ENCODE results near the gene ARHGAP26. TPM values are rescaled to one million over a fixed set of nuclear protein-coding genes. Genes with fewer than 3 reads are reported as not detected.
"Not testable (repeated sequence)": the region's sequence is repeated elsewhere in the genome, so short reads cannot be mapped to it uniquely, and the experiment has no call there.

The ARHGAP26 gene
- polyA plus RNA-seq, 1 donor from 2014 or later: 0.83 TPM

DNA sequence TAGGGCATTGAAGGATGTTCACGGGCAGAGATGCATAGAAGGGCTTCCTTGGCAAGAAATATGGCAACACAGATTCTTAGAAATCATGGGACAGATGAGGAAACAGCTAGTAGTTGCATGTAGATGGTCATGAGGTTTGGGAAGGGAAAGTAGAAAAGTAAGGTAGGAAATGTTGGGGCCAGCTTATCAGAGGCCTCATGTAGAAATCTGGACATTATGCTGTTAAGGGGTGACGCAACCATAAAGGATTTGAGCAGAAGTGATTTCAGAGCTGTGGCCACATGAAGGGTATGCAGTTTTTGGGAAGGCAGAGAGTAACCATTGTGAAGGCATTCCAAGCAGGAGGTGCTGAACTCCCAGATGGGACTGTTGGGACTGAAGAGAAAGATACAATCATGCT lies 224.0 kb downstream of the ARHGAP26 start:
- TF ChIP-seq, protein P1, sequence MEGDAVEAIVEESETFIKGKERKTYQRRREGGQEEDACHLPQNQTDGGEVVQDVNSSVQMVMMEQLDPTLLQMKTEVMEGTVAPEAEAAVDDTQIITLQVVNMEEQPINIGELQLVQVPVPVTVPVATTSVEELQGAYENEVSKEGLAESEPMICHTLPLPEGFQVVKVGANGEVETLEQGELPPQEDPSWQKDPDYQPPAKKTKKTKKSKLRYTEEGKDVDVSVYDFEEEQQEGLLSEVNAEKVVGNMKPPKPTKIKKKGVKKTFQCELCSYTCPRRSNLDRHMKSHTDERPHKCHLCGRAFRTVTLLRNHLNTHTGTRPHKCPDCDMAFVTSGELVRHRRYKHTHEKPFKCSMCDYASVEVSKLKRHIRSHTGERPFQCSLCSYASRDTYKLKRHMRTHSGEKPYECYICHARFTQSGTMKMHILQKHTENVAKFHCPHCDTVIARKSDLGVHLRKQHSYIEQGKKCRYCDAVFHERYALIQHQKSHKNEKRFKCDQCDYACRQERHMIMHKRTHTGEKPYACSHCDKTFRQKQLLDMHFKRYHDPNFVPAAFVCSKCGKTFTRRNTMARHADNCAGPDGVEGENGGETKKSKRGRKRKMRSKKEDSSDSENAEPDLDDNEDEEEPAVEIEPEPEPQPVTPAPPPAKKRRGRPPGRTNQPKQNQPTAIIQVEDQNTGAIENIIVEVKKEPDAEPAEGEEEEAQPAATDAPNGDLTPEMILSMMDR (IDR thresholded peaks at IDR 0.05; ENCODE audit: poor library complexity, severe bottlenecking): no peak
- TF ChIP-seq EP300 (conservative IDR thresholded peaks at IDR 0.05; ENCODE audit: poor library complexity, severe bottlenecking) (no peak), RAD21 (conservative IDR thresholded peaks at IDR 0.05) (no peak), SMC3 (conservative IDR thresholded peaks at IDR 0.05; ENCODE audit: poor library complexity) (no peak), MXI1 (conservative IDR thresholded peaks at IDR 0.05; ENCODE audit: poor library complexity, severe bottlenecking) (no peak), EZH2 (IDR thresholded peaks at IDR 0.05; ENCODE audit: borderline replicate concordance, insufficient read depth, low read length, poor library complexity, severe bottlenecking) (no peak), TAF1 (IDR thresholded peaks at IDR 0.05; ENCODE audit: low read depth) (no peak), POLR2AphosphoS5 (IDR thresholded peaks at IDR 0.05) (no peak)
- TF ChIP-seq, protein P2, sequence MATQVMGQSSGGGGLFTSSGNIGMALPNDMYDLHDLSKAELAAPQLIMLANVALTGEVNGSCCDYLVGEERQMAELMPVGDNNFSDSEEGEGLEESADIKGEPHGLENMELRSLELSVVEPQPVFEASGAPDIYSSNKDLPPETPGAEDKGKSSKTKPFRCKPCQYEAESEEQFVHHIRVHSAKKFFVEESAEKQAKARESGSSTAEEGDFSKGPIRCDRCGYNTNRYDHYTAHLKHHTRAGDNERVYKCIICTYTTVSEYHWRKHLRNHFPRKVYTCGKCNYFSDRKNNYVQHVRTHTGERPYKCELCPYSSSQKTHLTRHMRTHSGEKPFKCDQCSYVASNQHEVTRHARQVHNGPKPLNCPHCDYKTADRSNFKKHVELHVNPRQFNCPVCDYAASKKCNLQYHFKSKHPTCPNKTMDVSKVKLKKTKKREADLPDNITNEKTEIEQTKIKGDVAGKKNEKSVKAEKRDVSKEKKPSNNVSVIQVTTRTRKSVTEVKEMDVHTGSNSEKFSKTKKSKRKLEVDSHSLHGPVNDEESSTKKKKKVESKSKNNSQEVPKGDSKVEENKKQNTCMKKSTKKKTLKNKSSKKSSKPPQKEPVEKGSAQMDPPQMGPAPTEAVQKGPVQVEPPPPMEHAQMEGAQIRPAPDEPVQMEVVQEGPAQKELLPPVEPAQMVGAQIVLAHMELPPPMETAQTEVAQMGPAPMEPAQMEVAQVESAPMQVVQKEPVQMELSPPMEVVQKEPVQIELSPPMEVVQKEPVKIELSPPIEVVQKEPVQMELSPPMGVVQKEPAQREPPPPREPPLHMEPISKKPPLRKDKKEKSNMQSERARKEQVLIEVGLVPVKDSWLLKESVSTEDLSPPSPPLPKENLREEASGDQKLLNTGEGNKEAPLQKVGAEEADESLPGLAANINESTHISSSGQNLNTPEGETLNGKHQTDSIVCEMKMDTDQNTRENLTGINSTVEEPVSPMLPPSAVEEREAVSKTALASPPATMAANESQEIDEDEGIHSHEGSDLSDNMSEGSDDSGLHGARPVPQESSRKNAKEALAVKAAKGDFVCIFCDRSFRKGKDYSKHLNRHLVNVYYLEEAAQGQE (IDR thresholded peaks at IDR 0.05; ENCODE audit: borderline replicate concordance): no peak
- no peak overlapping the region for H3K4me3 ChIP-seq (ENCODE audit: low read length)
- no peaks in the 10 kb centered on the region for H3K79me2 ChIP-seq (replicated peaks; ENCODE audit: insufficient read depth, low read length)
- no peaks in the 10 kb centered on the region for H3K9me3 ChIP-seq (ENCODE audit: low read length)
- H3K27ac ChIP-seq (ENCODE audit: low read length): no peak overlapping the region
- H3K36me3 ChIP-seq (ENCODE audit: insufficient read depth, low read length): no peaks in the 10 kb centered on the region
- no peaks in the 10 kb centered on the region for H3K27me3 ChIP-seq (ENCODE audit: insufficient read depth, low read depth, low read length)
- no peaks in the 10 kb centered on the region for H3K9me2 ChIP-seq (ENCODE audit: insufficient read depth, low read length)
- H3K4me2 ChIP-seq (ENCODE audit: low read length): no peak overlapping the region
- H4K20me1 ChIP-seq (ENCODE audit: insufficient read depth): no peaks in the 10 kb centered on the region
- no peak overlapping the region for H3K9ac ChIP-seq (ENCODE audit: low read length)
- H2AFZ ChIP-seq (ENCODE audit: low read depth, low read length): no peak overlapping the region
- no peaks in the 10 kb centered on the region for H3F3A ChIP-seq (ENCODE audit: insufficient read depth, low read length, poor library complexity, severe bottlenecking)

DNA sequence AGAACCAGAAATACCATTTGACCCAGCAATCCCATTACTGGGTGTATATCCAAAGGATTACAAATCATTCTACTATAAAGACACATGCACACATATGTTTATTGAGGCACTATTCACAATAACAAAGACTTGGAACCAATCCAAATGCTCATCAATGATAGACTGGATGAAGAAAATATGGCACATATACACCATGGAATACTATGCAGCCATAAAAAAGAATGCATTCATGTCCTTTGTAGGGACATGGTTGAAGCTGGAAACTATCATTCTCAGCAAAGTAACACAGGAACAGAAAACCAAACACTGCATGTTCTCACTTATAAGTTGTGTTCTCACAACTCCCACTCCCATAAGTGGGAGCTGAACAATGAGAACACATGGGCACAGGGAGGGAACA lies 225.4 kb downstream of the ARHGAP26 start:
- not testable (repeated sequence) for H3K9me2 ChIP-seq (ENCODE audit: insufficient read depth, low read length); H3K9ac ChIP-seq (ENCODE audit: low read length); H3K4me3 ChIP-seq (ENCODE audit: low read length); H3K27ac ChIP-seq (ENCODE audit: low read length); H3K79me2 ChIP-seq (replicated peaks; ENCODE audit: insufficient read depth, low read length); H3K9me3 ChIP-seq (ENCODE audit: low read length); H2AFZ ChIP-seq (ENCODE audit: low read depth, low read length); H3K36me3 ChIP-seq (ENCODE audit: insufficient read depth, low read length); H3K4me2 ChIP-seq (ENCODE audit: low read length); H4K20me1 ChIP-seq (ENCODE audit: insufficient read depth); H3K27me3 ChIP-seq (ENCODE audit: insufficient read depth, low read depth, low read length); H3F3A ChIP-seq (ENCODE audit: insufficient read depth, low read length, poor library complexity, severe bottlenecking)

DNA sequence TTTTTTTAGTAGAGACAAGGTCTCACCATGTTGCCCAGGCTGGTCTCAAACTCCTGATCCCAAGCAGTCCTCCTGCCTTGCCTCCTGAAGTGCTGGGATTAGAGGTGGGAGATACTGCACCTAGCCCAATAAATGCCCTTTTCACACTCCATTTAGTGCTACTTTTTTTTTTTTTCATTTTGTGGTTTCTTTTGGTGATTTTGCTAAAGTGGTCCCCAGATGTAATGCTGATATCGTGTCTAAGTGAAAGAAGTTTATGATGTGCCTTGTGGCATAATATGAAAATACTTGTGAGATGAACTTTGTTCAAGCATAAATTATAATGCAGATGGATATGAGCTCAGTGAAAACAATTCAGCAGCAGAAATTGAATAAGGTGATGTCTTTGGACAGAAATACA lies 227.4 kb downstream of the ARHGAP26 start:
- H3K27ac ChIP-seq (ENCODE audit: low read length): no peak overlapping the region
- no peaks in the 10 kb centered on the region for H3K9me3 ChIP-seq (ENCODE audit: low read length)
- H4K20me1 ChIP-seq (ENCODE audit: insufficient read depth): no peaks in the 10 kb centered on the region
- TF ChIP-seq TAF1 (IDR thresholded peaks at IDR 0.05; ENCODE audit: low read depth): no peak
- TF ChIP-seq, protein P2 (IDR thresholded peaks at IDR 0.05; ENCODE audit: borderline replicate concordance): no peak
- no peak for TF ChIP-seq MXI1 (conservative IDR thresholded peaks at IDR 0.05; ENCODE audit: poor library complexity, severe bottlenecking)
- TF ChIP-seq, protein P1 (IDR thresholded peaks at IDR 0.05; ENCODE audit: poor library complexity, severe bottlenecking): no peak
- no peak for TF ChIP-seq EP300 (conservative IDR thresholded peaks at IDR 0.05; ENCODE audit: poor library complexity, severe bottlenecking)
- TF ChIP-seq RAD21 (conservative IDR thresholded peaks at IDR 0.05): no peak
- no peak for TF ChIP-seq SMC3 (conservative IDR thresholded peaks at IDR 0.05; ENCODE audit: poor library complexity)
- TF ChIP-seq EZH2 (IDR thresholded peaks at IDR 0.05; ENCODE audit: borderline replicate concordance, insufficient read depth, low read length, poor library complexity, severe bottlenecking): no peak
- no peak for TF ChIP-seq POLR2AphosphoS5 (IDR thresholded peaks at IDR 0.05)
- H3K9me2 ChIP-seq (ENCODE audit: insufficient read depth, low read length): no peaks in the 10 kb centered on the region
- no peak overlapping the region for H3K4me3 ChIP-seq (ENCODE audit: low read length)
- no peaks in the 10 kb centered on the region for H3F3A ChIP-seq (ENCODE audit: insufficient read depth, low read length, poor library complexity, severe bottlenecking)
- H3K4me2 ChIP-seq (ENCODE audit: low read length): no peak overlapping the region
- no peaks in the 10 kb centered on the region for H3K36me3 ChIP-seq (ENCODE audit: insufficient read depth, low read length)
- no peak overlapping the region for H2AFZ ChIP-seq (ENCODE audit: low read depth, low read length)
- no peak overlapping the region for H3K9ac ChIP-seq (ENCODE audit: low read length)
- no peaks in the 10 kb centered on the region for H3K27me3 ChIP-seq (ENCODE audit: insufficient read depth, low read depth, low read length)
- no peaks in the 10 kb centered on the region for H3K79me2 ChIP-seq (replicated peaks; ENCODE audit: insufficient read depth, low read length)
